DMS 273 treated with DMSO at 0.1 percent for 48 hours (cell line): ENCODE results near the gene RFXAP.

ENCODE experiments used
- DNase-seq: peaks from one replicate; lab custom pipeline; 2025; lab: John Stamatoyannopoulos, UW

The RFXAP gene

DNA sequence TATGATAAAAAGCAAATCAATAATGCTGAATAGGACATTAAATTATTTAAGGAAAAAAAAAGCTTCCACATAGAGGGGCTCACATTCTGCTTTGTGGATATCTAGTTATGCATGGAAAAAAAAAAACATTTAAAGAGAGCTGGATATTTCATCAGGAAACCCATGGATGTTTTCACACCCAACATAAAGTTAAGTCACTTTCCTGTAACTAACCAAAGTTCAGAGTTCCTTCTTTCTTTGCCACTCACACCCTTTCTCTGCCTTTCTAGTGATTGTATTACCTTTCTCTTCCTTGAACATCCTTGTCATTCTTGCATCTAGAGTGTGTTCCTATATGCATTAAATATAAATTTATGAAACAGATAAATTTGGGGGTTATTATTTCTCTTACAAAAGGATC, 47.2 kb downstream of the RFXAP start:
- no peak for DNase-seq

DNA sequence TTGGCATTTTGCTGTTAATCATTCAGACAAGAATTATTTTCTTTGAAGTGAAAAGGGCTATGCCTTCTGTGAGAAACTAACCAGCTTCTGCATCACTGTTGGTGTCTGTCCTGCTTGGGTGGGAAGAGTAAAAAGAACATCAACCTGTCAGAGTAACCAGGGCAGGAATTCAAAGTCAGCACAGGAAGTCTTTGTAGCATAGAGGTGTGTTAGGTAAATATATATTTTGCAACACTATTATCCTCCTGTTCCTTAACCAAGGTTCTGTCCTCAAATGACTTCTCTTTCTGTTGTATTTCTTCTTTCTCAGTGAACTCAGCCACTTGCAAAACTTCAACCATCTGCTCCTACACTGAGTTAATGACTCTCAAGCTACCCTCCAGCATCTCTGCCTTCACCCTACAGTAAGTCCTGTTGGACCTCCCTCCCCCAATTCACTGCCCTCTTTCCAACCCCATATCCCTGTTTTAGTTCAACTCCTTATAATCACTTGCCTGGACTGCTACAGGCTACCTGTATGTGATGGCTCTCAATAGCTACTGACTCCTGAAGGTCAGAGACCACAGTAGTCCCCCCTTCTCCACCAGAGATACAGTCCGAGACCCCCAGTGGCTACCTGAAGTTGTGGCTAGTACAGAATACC, 51.1 kb downstream of the RFXAP start:
- peak; percentile 18 for DNase-seq

DNA sequence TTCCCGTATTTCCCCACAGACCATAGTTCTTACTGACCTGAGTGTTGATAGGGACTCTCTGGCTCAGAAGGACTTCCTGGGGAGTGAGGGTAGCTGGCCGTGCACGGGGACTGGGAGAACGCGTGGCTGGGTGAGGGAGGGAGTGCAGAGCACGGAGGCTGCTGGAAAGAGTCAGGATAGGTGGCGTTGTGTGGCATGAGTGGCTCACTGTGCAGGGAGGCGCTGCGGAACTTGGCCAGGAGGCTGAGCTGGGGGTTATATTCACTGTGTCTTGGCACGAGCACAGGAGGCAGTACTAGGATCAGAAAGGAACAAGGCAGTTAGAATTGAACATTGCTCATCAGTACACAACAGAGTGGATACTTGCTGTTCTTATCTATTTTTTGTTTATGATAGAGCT, 53.6 kb downstream of the RFXAP start:
- no peak for DNase-seq

DNA sequence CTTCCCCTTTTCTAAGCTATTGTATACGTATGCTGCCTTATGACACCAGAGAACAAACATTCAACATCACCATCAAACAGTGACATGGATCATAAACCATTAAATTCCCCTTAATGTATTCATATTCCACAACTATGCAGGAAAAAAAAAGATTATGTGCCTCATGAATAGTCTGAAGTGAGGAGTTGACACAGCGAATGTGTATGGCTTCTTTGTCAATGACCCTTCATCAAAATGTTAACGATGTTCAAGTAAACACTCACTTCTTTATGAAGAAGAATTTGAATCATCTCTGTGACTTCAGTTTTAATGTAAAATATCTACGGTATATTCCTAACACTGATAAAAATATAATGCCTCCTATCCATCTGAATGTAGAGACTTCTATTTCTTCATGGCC, 56.4 kb downstream of the RFXAP start:
- no peak for DNase-seq

DNA sequence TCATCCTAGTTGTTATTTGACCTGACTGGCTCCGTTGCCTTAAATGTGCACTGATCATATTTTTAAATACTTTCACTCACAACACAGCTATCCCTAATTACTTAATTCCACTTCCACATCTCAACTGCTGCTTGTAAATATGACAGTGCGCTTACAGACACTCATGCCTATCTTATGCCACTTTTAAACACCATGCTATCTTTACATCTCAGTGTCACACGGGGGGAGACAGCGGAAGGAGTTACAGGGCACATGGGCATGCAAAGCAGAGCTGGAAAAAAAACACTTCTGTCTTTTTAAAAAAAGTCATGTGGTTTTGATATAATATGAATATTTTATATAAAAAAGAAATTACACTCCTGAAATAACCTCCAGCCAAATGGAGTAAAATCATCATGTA, 56.9 kb downstream of the RFXAP start:
- DNase-seq = no peak
